Suprapubic skin (tissue), 4 donors: ENCODE data around the gene TRAPPC2L. TPM values are rescaled to one million over a fixed set of nuclear protein-coding genes. Genes with fewer than 3 reads are reported as not detected.

ENCODE experiments used
- DNase-seq, 2 donors: peaks; one replicate each; pipeline ENCODE4 v3.0.0-alpha.2; 2019; ENCODE audit warnings: low spot score in 2 of 2
- H3K27ac ChIP-seq: fragments of 200-600 bp; sonication (generic); one replicate; pipeline ENCODE4 v1.5.1; 2019
- H3K27me3 ChIP-seq: fragments of 200-600 bp; sonication (generic); one replicate; pipeline ENCODE4 v1.5.1; 2019
- H3K36me3 ChIP-seq: fragments of 200-600 bp; sonication (generic); one replicate; pipeline ENCODE4 v1.5.1; 2019
- H3K4me1 ChIP-seq: fragments of 200-600 bp; sonication (generic); one replicate; pipeline ENCODE4 v1.5.1; 2019
- H3K4me3 ChIP-seq: fragments of 200-600 bp; sonication (generic); one replicate; pipeline ENCODE4 v1.5.1; 2019; ENCODE audit warnings: mild to moderate bottlenecking
- H3K9me3 ChIP-seq: fragments of 200-600 bp; sonication (generic); one replicate; pipeline ENCODE4 v1.5.1; 2019
- CTCF ChIP-seq, 2 donors: fragments of 200-600 bp in 1 of 2; fragments of 450-650 bp in 1 of 2; sonication (generic) in 1 of 2; IDR thresholded peaks; one replicate each; pipeline ENCODE4 v1.5.1; 2016 to 2019; ENCODE audit warnings: antibody characterized with exemption in 2 of 2, mild to moderate bottlenecking in 1 of 2, moderate library complexity in 1 of 2
- EP300 ChIP-seq: sonication (generic); formaldehyde crosslinking; IDR thresholded peaks from one replicate; pipeline ENCODE4 v1.6.1; 2017; ENCODE audit warnings: antibody characterized with exemption
- POLR2A ChIP-seq, 2 donors: fragments of 450-650 bp; IDR thresholded peaks; one replicate each; pipeline ENCODE4 v1.6.1; 2017; ENCODE audit warnings: antibody characterized with exemption in 2 of 2, mild to moderate bottlenecking in 2 of 2, moderate library complexity in 2 of 2
- POLR2AphosphoS5 ChIP-seq, 3 donors: sonication (generic); formaldehyde crosslinking; IDR thresholded peaks; one replicate each; pipeline ENCODE4 v1.6.1; 2017; ENCODE audit warnings: antibody characterized with exemption in 3 of 3
- WGBS: methylation state at CpG from one replicate; pipeline ENCODE4 v1.1.5; 2018; 5-methylcytosine and 5-hydroxymethylcytosine counted together
- total RNA-seq, 4 donors: library from RNA; depleted of rRNA; stranded (reverse); fragments of >200 nt; gene quantifications; one replicate each; pipeline ENCODE4 v1.1.0, GENCODE V29; 2016

The TRAPPC2L gene
- total RNA-seq, 4 donors from 2014 or later = 31.9 to 49.2 (median 36.3) TPM

GRCh38 chr16:88866151-88866920, 9.4 kb downstream of the TRAPPC2L start, which contains the start of gene PABPN1L:
Gene PABPN1L, minus strand, starts transcription at chr16:88866660. Its CDS starts 54 bp downstream, at chr16:88866606.
- Histone ChIP-seq H3K36me3 (peaks cover 20% of the 10 kb centered on the region), H3K9me3 (no peaks in the 10 kb centered on the region), H3K27me3 (peaks cover 15% of the 10 kb centered on the region), H3K27ac (no peak within 1 kb of the TSS), H3K4me3 (no peak within 1 kb of the TSS), H3K4me1 (peaks cover 3% of the 10 kb centered on the region)
- 65% methylated on average over 11 of the region's 20 CpGs for WGBS
- TF ChIP-seq POLR2AphosphoS5 (IDR thresholded peaks at IDR 0.05) (no peak), EP300 (no peak), CTCF (IDR thresholded peaks at IDR 0.05) (no peak), POLR2A (IDR thresholded peaks at IDR 0.05) (no peak)
- DNase-seq = no peak

GRCh38 chr16:88867581-88868246, 10.8 kb downstream of the TRAPPC2L start:
- no peak for DNase-seq
- Histone ChIP-seq H3K4me3 (no peak overlapping the region), H3K9me3 (no peaks in the 10 kb centered on the region), H3K4me1 (peaks cover 5% of the 10 kb centered on the region), H3K36me3 (peaks cover 7% of the 10 kb centered on the region), H3K27me3 (peaks cover 15% of the 10 kb centered on the region), H3K27ac (no peak overlapping the region)
- 80% methylated on average over 13 of the region's 24 CpGs for WGBS
- TF ChIP-seq POLR2AphosphoS5 (IDR thresholded peaks at IDR 0.05) (no peak), EP300 (no peak), CTCF (IDR thresholded peaks at IDR 0.05) (no peak), POLR2A (IDR thresholded peaks at IDR 0.05) (no peak)

- DNase-seq = no peak
- Histone ChIP-seq H3K27me3 (peaks cover 15% of the 10 kb centered on the region), H3K9me3 (no peaks in the 10 kb centered on the region), H3K27ac (no peak overlapping the region), H3K4me3 (no peak overlapping the region), H3K36me3 (no peaks in the 10 kb centered on the region), H3K4me1 (peaks cover 5% of the 10 kb centered on the region)
- no peak for TF ChIP-seq POLR2A (IDR thresholded peaks at IDR 0.05)
- TF ChIP-seq CTCF (IDR thresholded peaks at IDR 0.05) = no peak
- TF ChIP-seq EP300 = no peak
- no peak for TF ChIP-seq POLR2AphosphoS5 (IDR thresholded peaks at IDR 0.05)
- 85% methylated on average over 27 of the region's 27 CpGs for WGBS
Measured at GRCh38 chr16:88868974-88869672, 12.2 kb downstream of the TRAPPC2L start.

GRCh38 chr16:88869673-88869980, 12.7 kb downstream of the TRAPPC2L start:
- 90% methylated on average over 8 of the region's 9 CpGs for WGBS
- TF ChIP-seq POLR2AphosphoS5 (IDR thresholded peaks at IDR 0.05) = no peak
- TF ChIP-seq EP300 = no peak
- TF ChIP-seq POLR2A (IDR thresholded peaks at IDR 0.05) = no peak
- TF ChIP-seq CTCF (IDR thresholded peaks at IDR 0.05) = no peak
- H3K27me3 ChIP-seq = peaks cover 15% of the 10 kb centered on the region

More at GRCh38 chr16:88869673-88869980, 12.7 kb downstream of the TRAPPC2L start:
- Histone ChIP-seq H3K4me3 (no peak overlapping the region), H3K36me3 (no peaks in the 10 kb centered on the region), H3K4me1 (peaks cover 5% of the 10 kb centered on the region), H3K9me3 (no peaks in the 10 kb centered on the region), H3K27ac (no peak overlapping the region)
- DNase-seq = no peak
